ENCODE results near the gene DIP2B.
A peak's percentile ranks its signal among the peaks of the same experiment; 100 is the strongest.

Gene DIP2B

GRCh38 chr12:50638482-50638880 lies 133.7 kb downstream of the DIP2B start:
- DNase-seq (ENCODE audit: low read depth), result no peak

- DNase-seq (ENCODE audit: low read depth), result no peak
These were observed 134.9 kb downstream of the DIP2B start for GRCh38 chr12:50639721-50640120.

- no peak for DNase-seq (ENCODE audit: low read depth)
These were observed 135.6 kb downstream of the DIP2B start for GRCh38 chr12:50640321-50640939.

- DNase-seq (ENCODE audit: low read depth), result no peak
These were observed 136.8 kb downstream of the DIP2B start for GRCh38 chr12:50641566-50641965.

GRCh38 chr12:50642035-50642451 lies 137.3 kb downstream of the DIP2B start:
- peak; percentile 33 for DNase-seq (ENCODE audit: low read depth)

GRCh38 chr12:50642761-50643160 lies 138.0 kb downstream of the DIP2B start:
- no peak for DNase-seq (ENCODE audit: low read depth)

GRCh38 chr12:50647031-50647430 lies 142.2 kb downstream of the DIP2B start:
- DNase-seq (ENCODE audit: low read depth), result no peak

- DNase-seq (ENCODE audit: low read depth), result no peak
These were observed 142.7 kb downstream of the DIP2B start for GRCh38 chr12:50647479-50647878.

- DNase-seq (ENCODE audit: low read depth), result no peak
These were observed 145.5 kb downstream of the DIP2B start for GRCh38 chr12:50650285-50650684.

- DNase-seq (ENCODE audit: low read depth), result no peak
These were observed 150.7 kb downstream of the DIP2B start for GRCh38 chr12:50655374-50655921.

- no peak for DNase-seq (ENCODE audit: low read depth)
These were observed 154.5 kb downstream of the DIP2B start for GRCh38 chr12:50659260-50659659.

- no peak for DNase-seq (ENCODE audit: low read depth)
These were observed 155.1 kb downstream of the DIP2B start for GRCh38 chr12:50659690-50660424.

- DNase-seq (ENCODE audit: low read depth), result no peak
These were observed 155.6 kb downstream of the DIP2B start for GRCh38 chr12:50660425-50660822.

- no peak for DNase-seq (ENCODE audit: low read depth)
These were observed 156.7 kb downstream of the DIP2B start for GRCh38 chr12:50661300-50662115.

GRCh38 chr12:50662116-50662510 lies 157.3 kb downstream of the DIP2B start:
- no peak for DNase-seq (ENCODE audit: low read depth)

- no peak for DNase-seq (ENCODE audit: low read depth)
These were observed 160.4 kb downstream of the DIP2B start for GRCh38 chr12:50665170-50665569.

GRCh38 chr12:50665609-50666008 lies 160.8 kb downstream of the DIP2B start:
- no peak for DNase-seq (ENCODE audit: low read depth)

GRCh38 chr12:50666023-50666422 lies 161.2 kb downstream of the DIP2B start:
- no peak for DNase-seq (ENCODE audit: low read depth)

- no peak for DNase-seq (ENCODE audit: low read depth)
These were observed 167.4 kb downstream of the DIP2B start for GRCh38 chr12:50672158-50672557.

- DNase-seq (ENCODE audit: low read depth), result no peak
These were observed 172.0 kb downstream of the DIP2B start for GRCh38 chr12:50676756-50677155.

- peak; percentile 70 for DNase-seq (ENCODE audit: low read depth)
These were observed 173.1 kb downstream of the DIP2B start for GRCh38 chr12:50677858-50678257.

GRCh38 chr12:50678650-50679365 lies 174.0 kb downstream of the DIP2B start:
- no peak for DNase-seq (ENCODE audit: low read depth)
